Measurements from ENCODE around the gene VCAN.

VCAN gene

DNA sequence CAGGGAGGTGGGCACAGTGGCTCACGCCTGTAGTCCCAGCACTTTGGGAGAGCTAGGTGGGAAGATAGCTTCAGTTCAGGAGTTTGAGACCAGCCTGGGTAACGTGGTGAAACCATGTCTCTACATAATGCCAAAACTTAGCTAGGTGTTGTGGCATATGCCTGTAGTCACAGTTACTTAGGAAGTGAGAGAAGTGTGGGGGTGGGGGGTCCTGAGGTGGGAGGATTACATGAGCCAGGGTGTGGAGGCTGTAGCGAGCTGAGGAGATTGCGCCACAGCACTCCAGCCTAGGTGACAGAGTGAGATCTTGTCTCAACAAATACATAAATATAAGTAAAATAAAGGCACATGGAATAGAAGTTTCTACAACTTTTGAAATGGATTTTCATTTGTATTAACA, 23.1 kb downstream of the VCAN start:
- no peak for DNase-seq (ENCODE audit: low read depth)

DNA sequence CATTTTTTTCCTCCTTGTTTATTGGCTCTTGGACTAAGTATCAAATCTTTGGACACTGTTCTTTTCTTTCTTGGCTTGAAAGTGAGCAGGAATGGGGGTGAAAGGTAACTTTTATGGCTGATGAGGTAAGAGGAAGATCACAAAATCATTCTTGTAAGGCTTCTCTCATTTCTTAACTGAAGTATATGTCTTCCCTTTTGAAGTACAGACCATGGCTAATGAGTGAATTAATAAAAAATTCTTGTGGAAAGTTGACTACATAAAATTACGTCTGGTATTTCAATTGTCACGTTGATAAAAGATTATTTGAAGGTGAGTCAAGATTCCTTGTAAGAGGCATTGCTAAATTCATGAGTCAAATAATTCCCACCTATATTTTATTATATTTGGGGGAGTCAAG, 25.1 kb downstream of the VCAN start:
- DNase-seq (ENCODE audit: low read depth): no peak

DNA sequence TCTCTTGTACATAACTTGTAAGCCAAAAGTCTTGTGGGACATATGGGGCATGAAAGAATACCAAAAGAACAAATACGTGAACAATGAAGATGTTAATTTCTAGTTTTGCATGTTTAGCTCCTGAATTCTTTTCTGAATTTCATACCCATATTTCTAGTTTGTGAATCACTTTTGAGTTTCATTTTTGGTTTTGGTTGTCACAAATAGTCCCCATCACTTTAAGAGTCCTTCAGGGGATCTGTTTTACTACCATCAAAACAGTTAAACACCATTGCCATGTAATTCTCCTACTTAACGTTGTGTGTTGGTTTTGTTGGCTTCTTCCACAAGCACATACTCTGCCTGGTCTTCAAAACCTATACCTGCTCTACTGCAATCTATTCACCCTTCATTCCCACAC, 27.0 kb downstream of the VCAN start:
- DNase-seq (ENCODE audit: low read depth): no peak

DNA sequence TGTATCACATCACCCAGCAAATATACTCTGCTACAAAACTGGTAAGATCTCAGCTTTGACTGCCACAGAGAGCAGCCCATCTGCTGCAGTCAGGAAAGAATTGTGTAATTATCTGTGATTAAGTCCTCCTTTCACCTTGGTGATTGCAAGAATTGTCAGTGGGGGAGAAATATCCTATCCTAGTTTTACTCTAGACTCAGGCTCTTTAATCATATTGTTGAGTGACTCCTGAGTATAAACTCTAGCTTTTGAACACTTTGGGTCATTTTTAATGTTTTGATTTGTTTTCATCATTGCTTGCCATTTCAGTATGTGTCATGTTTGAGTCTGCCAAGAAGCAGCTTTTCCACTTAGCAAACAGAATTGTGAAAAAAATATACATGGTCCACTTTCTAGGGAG, 32.1 kb downstream of the VCAN start:
- no peak for DNase-seq (ENCODE audit: low read depth)

DNA sequence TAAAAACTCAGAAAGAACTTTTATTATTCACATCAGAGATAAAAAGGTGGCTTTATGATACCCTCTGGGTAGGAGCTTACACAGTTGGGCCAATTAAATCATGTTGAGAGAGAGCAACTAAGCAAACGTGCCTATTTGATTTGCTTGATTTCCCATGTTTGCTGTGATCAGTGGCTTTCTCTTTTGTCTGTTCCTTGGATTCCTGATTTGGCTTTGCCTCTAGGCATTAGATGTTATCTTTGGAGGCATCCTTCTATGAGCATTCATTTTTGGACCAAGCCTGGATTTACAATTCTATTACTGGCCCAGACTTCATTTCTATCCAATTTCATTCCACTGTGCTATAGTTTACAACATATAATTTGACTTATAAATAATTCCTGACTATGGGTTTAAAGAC, 35.9 kb downstream of the VCAN start:
- DNase-seq (ENCODE audit: low read depth): no peak

DNA sequence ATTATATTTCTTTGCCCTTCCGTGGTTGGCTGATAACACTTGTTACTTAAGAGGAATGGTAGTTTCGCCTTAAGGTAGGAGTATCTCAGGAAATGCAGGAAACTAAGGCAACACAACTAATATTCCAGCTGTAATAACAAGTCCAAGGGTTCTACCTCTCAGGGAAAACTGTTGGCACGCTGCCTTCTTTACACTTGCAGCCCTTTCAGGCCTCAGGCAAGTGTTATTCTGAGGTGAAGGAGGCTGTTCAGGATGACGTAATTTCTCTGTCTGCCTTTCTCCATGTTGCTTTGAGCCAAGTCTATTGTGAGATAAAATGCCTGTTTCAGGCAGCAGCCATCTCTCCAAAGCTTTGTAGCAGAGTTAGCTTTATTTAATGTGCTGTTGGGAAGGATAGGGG, 38.0 kb downstream of the VCAN start:
- no peak for DNase-seq (ENCODE audit: low read depth)

DNA sequence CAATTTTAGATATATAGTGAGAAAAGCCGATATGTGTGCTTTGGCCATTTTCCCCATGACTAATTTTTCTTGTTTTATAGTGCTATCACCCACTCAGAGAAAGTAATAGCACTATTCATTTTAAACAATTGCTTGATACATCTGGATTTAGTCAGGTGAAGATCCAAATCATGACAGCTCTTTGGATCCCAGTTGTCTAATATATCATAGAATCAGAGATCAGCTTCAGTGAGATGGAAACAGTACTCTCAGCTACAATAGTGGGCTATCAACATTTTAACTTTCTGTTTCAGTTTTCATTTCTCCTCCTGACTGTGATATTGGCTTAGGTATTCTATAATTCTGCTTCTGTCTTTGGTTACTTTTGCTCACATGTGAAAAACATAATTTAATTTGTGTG, 38.7 kb downstream of the VCAN start:
- no peak for DNase-seq (ENCODE audit: low read depth)

DNA sequence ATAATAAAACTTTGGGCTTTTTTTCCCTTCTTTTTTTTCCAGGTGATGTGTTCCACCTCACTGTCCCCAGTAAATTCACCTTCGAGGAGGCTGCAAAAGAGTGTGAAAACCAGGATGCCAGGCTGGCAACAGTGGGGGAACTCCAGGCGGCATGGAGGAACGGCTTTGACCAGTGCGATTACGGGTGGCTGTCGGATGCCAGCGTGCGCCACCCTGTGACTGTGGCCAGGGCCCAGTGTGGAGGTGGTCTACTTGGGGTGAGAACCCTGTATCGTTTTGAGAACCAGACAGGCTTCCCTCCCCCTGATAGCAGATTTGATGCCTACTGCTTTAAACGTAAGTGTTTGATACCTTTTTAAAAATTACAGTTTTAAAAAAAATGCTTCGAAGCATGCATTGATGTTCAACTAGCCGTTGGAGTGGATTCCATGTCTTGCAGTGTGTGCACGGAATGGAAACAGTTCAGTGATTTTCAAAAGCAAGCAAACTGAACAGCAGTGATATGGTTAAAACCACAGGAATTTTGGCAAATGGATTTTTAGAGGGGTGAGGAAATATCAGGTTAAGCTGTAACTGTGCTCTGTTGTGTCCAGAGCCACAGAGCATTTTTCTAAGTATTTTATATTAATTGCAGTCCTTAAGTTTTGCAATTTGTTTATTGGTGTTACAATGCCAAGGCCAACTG, 40.7 kb downstream of the VCAN start:
- DNase-seq (ENCODE audit: low read depth): no peak

DNA sequence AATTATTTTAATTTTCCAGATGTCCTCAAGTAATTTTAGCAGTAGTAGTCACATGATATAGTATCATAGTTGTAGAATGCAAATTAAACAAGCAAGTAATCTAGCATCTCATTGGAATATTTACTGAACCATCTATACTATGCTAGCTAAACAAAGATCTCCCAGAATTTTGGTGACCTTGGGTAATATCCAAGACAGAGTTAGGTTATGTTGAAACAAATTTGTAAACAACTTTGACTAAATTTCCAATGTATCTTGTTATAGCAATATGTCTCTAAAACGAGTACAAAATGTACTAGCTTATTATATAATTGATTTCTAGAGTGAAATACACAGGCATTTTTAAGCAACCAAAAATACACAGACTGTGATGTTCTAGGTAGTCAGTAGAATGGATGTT, 41.5 kb downstream of the VCAN start:
- DNase-seq (ENCODE audit: low read depth): no peak

DNA sequence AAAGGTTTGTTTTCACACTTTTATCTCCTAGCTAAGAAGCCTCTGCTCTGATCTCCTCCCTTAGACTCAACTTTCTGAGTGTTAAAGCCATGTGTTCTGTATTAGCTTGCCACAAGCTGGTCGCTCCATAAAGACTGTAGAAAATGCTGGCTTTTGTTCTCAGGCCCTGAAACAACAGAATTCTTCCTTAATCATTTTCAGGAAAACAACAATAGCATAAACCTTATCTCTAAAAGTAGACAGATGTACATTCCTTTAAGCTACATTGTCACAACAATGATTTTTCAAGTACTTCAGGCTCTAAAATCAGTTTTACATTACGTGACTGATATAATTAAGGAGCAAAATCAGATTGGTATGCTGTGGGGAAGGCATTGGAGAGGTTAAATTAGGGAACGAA, 41.9 kb downstream of the VCAN start:
- no peak for DNase-seq (ENCODE audit: low read depth)

DNA sequence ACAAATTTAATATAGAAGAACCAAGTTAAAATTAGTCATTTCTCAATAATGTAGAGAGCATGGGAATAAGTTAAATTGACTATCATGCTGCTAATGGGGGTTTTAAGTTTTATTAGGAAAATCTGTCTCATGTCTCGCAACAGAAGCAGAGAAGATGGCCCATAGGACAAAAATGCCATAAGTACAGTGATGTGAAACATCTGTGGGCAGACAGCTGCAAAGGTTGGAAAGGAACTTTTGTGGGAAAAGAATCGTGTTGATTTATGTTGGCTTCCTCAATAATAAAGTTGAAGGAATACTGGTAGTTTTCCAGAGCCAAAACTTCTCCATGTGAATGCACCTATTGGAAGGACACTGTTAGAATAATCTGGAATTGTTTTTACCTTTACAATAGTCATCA, 44.8 kb downstream of the VCAN start:
- no peak for DNase-seq (ENCODE audit: low read depth)

DNA sequence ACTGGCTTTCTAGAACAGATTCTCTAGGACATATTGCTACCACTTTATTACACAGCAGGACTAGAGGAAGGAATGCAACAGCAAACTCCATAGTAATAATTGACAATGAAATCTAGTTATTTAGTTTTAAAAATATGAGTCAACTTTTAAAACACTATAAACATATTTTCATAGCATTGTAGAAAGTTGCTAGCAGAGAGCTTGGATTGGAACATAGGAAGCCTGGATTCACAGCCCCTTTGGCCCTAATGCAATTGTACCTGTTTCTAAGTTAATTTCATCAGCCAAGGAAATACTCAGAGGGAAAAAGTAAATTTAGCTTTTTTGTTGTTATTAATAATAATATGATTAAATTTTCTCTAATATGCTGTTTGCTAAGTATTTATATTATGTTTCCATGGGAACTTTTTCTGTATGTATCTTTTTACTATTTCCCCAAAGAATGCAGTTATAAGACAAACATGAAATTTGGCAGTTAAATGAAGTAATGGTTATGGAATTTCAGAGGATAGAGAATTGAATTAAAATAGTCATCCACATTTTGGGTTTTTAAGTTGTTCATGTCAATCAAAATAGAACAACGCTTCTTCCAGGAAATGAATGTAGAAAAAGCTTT, 45.6 kb downstream of the VCAN start:
- no peak for DNase-seq (ENCODE audit: low read depth)

DNA sequence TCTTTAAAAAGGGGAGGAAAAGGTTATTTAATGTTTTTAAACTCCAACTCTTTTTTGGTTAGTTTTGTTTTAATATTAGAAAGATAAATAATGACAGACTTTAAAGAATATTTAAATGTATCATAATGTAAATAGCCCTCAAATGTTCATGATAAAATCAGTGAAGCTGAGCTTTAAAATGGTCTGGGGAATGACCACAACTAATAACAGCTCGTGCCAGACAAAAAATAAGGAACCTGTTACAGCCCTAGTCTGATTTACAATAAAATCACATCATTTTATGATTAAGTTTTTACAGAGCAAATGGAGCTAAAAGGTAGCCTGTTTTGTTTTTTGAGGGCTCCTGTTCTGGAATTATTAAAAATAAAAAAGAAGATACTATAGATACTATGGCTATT, 46.1 kb downstream of the VCAN start:
- no peak for DNase-seq (ENCODE audit: low read depth)

DNA sequence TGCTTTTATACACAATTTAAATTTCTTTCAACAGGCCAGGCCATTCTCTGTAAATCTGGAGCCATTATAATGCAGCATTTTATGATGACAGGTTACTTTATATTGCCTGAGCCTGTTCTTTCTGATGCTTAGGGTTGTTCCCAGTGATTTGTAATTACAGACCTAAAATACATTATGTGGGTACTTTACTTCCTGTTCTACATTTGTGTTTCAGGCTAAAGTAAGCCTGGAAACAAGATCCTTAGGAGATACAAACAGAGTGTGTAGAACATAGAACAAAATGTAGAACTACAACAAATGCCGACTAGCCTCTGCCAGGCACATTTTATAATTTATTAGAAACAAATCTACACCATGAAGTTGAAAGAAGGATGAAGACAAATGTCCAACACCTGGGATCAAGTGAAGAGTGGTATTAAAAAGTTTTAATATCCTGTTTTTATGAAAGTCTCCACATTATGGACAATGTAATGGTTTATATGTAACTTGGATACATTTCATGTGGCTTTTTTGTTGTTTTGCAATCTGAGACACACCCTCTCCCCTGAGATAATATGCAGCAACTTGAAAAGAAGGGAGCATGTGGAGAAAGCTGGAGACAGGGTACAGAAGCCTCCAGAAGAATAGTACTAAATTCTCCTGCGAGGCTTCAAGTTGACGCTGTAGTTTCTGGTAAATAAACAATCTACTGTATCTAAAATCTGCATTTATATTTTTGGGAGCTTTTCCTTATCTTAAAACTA, 46.9 kb downstream of the VCAN start:
- DNase-seq (ENCODE audit: low read depth): no peak

DNA sequence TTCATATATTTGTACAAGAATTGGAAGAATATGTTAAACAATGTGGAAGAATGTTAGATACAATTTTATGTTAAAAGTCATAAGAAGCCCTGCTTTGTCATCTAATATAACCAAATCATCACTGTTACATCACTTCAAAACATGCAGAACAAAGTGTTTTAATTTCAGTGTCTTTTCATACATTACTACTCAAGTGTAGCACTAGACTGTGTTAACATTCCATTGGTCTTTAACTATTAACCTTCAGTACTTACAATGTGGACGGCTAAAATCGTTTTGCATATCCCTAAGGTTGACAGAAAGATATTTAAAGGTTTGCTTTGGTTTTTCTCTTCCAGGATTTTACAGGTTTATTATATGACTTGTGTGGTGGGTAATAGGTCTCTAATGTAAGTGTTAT, 50.9 kb downstream of the VCAN start:
- no peak for DNase-seq (ENCODE audit: low read depth)

DNA sequence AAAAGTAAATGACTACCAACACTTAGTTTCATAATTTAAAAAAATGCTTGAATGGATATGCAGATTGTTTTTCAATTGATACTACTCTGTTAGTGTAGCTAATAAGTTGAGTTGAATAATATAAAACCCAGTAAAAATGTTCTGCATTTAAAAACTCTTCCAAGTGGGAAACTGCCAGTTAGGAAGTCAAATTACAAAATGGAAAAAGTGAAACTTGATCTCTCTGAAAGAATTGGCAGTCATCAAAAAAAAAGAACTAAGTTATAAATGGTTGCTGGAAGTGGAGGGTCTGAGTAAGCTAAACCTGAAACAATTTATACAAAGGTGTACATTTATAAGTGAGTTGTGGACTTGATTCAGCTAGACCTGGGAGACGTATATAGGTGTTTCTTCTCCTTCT, 52.4 kb downstream of the VCAN start:
- no peak for DNase-seq (ENCODE audit: low read depth)

DNA sequence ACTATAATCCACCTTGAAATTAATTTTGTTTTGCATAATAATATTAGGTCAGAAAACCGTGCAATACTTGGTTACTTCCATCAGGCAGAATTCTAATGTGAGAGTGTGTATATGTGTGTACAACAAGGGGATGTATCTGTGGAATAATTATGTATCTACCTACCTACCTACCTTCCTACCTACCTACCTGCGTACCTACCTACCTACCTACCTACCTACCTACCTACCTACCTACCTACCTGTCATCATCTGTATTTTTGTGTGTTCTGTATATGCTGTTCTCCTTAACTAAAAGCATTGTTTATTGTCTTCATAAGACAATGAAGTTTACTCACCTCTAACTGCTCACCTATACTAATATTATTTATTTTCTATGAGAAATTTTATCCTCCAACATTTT, 52.8 kb downstream of the VCAN start:
- DNase-seq (ENCODE audit: low read depth): no peak

DNA sequence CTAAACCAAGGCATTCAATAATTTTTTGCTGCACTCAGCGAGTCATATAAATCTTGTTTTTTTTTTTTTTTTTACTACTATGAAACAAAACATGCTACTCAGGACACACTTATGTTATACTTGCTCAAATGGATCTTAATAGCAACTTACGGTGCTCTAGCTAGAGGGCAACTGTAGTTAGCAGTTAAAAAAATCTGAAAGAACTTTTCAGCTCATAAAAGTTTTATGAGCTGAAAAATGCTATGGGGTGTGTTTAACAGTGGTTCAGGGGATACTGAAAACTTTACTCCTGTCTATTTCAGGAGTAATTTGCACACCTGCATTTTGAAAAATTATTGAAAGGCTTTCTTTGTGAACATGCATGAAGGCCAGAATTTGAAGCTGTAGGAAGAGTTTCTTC, 53.4 kb downstream of the VCAN start:
- no peak for DNase-seq (ENCODE audit: low read depth)

DNA sequence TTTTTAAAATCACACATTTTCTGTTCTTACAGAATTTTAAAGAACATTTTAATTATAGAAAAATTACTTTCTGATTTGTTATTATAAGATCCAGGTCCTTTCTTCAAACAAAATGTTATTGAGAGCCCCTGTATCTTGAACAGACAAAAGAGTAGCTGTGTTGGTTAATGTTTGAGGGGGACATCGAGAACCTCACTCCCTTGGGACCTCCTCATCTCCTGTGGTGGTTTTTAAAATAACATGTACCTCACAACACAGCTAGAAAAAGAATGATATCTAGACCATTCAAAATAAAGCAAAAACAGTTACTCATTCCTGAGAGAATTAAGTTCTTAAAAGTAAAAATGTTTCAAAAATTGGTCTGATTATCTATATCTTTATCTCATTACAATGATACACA, 54.7 kb downstream of the VCAN start:
- no peak for DNase-seq (ENCODE audit: low read depth)

DNA sequence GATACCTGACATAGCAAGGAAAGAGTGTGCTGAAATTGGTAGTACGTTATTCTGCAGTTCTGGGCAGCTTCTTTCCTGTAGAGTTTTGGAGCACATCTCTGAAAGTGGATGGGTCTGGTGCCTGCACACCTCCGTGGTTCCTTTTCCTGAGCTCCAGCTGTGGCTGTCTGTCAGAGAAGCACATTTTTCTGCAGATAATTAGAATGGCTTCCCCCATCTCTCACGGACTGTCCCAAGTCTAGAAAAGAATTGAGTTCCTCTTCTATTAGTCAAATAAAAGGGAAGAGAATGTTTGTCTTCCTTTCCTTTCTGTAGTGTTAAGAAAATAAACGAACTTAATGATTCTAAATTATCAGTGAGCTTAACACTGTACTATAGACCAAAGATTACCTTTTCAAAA, 55.7 kb downstream of the VCAN start:
- DNase-seq (ENCODE audit: low read depth): no peak

DNA sequence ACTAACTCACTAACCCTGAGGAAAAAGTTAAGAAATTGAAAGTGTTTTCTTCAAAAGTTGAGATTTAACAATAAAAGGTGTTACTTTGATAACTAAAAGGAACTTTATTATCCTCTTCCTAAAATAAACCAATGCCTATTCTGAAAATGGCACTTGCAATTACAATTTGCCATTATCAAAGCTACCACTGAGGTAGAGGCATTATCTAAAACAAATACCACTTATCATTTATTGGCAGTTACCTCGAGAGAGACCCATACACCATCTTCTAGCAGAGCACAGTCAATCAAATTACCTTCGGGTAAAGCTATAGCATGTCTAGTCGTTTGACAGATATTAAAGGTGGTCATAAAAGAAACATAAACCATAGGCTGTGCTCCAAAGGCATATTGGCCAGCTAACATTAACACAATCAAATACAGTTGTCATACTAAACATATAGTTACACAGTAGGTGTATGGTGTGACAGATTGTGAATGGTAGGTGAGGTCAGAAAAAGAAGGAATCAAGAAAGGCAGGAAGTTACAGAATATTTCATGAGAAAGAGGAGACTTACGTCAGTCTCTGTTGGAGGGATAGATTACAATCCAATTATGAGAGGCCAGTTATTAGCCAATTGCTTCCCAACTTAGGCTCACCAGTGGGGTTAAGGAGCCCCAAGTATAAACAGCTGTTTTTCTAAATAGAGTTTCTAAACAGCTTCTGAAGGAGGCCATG, 56.3 kb downstream of the VCAN start:
- DNase-seq (ENCODE audit: low read depth): no peak

DNA sequence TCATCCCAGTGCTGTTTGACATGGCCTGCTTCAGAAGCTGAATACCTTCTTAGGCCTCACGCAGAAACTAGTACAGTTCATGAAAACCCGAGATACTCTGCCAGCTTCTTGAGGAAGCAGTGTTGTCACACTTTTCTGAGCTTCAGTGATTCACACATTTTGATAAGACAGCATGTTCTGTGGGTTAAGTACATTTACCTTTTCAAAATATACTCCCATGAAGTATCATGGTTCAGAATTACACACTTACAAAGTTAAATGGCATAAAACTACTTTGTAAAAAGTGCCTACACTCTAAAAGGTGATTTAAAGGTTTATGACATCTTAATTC, 56.9 kb downstream of the VCAN start:
- DNase-seq (ENCODE audit: low read depth): no peak

DNA sequence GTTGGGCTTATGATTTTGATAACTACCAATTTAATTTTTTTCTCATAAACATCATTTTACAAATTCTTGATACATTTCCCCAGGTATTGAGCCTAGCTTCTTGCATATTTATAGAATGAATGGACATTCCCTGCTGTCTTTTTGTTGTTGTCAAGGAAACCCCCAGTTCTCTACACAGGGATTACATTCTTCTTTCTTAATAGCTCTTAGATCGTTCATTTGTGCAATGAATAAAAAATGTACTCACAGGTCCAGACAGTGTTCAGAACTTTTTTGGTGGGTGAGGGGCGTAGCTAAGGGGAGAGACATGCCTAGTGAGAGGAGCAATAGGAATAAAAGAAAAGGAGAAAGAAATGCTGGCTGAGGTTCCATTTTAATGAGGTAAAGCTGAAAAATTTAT, 58.6 kb downstream of the VCAN start:
- no peak for DNase-seq (ENCODE audit: low read depth)

Data from activated T-cell treated with anti-CD3 and anti-CD28 coated beads for 24 hours (primary cell).